HepG2 (cell line): ENCODE results near the gene ZNF77. TPM values are rescaled to one million over a fixed set of nuclear protein-coding genes. Genes with fewer than 3 reads are reported as not detected.

Experiments
- ATAC-seq: fragments of 200-7000 bp; cut with Tn5 transposase; 3 replicates; pipeline ENCODE4 v1.9.1; 2020; ENCODE audit warnings: mild to moderate bottlenecking, moderate library complexity
- Bru-seq: library from RNA; stranded (reverse); fragments of 400-500 nt; gene quantifications from one replicate; lab custom pipeline; 2021; lab: Mats Ljungman, UMichigan
- BruChase-seq, 2 experiments: library from RNA; stranded (reverse); fragments of 400-500 nt; gene quantifications; one replicate each; lab custom pipeline; 2021; lab: Mats Ljungman, UMichigan
- BruUV-seq: library from RNA; stranded (reverse); fragments of 400-500 nt; replicated peaks from 2 replicates; lab custom pipeline; 2021; lab: Mats Ljungman, UMichigan
- CTCF ChIA-PET: fragments of 300-600 bp; formaldehyde crosslinking; extraction: SDS; loops from one replicate; lab custom pipeline; 2021; ENCODE audit warnings: low total read pairs, inconsistent platforms, low intra/inter-chr PET ratio; lab: Yijun Ruan, JAX
- POLR2A ChIA-PET: fragments of 350-600 bp; sonication (Branson Sonifier 250); formaldehyde crosslinking; loops from one replicate; lab custom pipeline; 2020; ENCODE audit warnings: antibody characterized with exemption, inconsistent platforms; lab: Yijun Ruan, JAX
- DNase-seq: peaks from one replicate; pipeline ENCODE4 v3.0.0-alpha.2; 2015; ENCODE audit warnings: low spot score
- FAIRE-seq: peaks from 3 replicates; lab custom pipeline; 2011; peaks lifted over from hg19 to GRCh38; lab: Jason Lieb, UNC
- H2AFZ ChIP-seq: one replicate; pipeline ENCODE4 v1.6.1; 2011; ENCODE audit warnings: low read length, inconsistent platforms
- H3K27ac ChIP-seq: fragments of 300-600 bp; 3 replicates; pipeline ENCODE4 v1.8.0; 2011; ENCODE audit warnings: mixed run types, mild to moderate bottlenecking, mixed read lengths, low read length, inconsistent platforms; ENCODE audit not compliant: insufficient read depth; ENCODE audit errors: extremely low read length
- H3K27me3 ChIP-seq, 2 experiments: fragments of 200-600 bp in 1 of 2; 2 replicates in 1 of 2; 3 replicates in 1 of 2; pipeline versions ENCODE4 v1.6.0 to v1.8.0; 2011; ENCODE audit warnings: low read length in 2 of 2, mild to moderate bottlenecking in 2 of 2, moderate library complexity in 2 of 2, inconsistent platforms in 1 of 2; ENCODE audit not compliant: insufficient read depth in 2 of 2, control insufficient read depth in 1 of 2
- H3K36me3 ChIP-seq, 2 experiments: fragments of 200-600 bp in 1 of 2; replicated peaks in 1 of 2; 2 replicates in 1 of 2; 3 replicates in 1 of 2; pipeline versions ENCODE4 v1.5.1 to v1.8.0; 2011; ENCODE audit warnings: low read length in 2 of 2, inconsistent platforms in 1 of 2; ENCODE audit not compliant: insufficient read depth in 2 of 2, control insufficient read depth in 1 of 2
- H3K4me1 ChIP-seq: 2 replicates; pipeline ENCODE4 v1.5.1; 2012; ENCODE audit warnings: low read length, inconsistent platforms; ENCODE audit not compliant: insufficient read depth
- H3K4me2 ChIP-seq: 2 replicates; pipeline ENCODE4 v1.6.0; 2011; ENCODE audit warnings: low read depth, low read length, inconsistent platforms
- H3K4me3 ChIP-seq, 3 experiments: fragments of 200-600 bp in 1 of 3; sonication (generic), shearing (Covaris generic) in 1 of 3; replicated peaks in 1 of 3; 2 replicates each; pipeline ENCODE4 v1.5.1; 2011 to 2016; ENCODE audit warnings: low read length in 3 of 3, inconsistent platforms in 2 of 3, low read depth in 2 of 3, mild to moderate bottlenecking in 2 of 3, control low read depth in 1 of 3, mixed read lengths in 1 of 3; ENCODE audit not compliant: insufficient read depth in 1 of 3
- H3K79me2 ChIP-seq: one replicate; pipeline ENCODE4 v1.6.1; 2011; ENCODE audit warnings: low read length, inconsistent platforms; ENCODE audit not compliant: insufficient read depth
- H3K9ac ChIP-seq: 2 replicates; pipeline ENCODE4 v1.6.0; 2011; ENCODE audit warnings: mild to moderate bottlenecking, low read depth, low read length, inconsistent platforms; ENCODE audit not compliant: insufficient read depth
- H3K9me3 ChIP-seq: 2 replicates; pipeline ENCODE4 v1.5.1; 2012; ENCODE audit warnings: mild to moderate bottlenecking, low read length
- H4K20me1 ChIP-seq: 2 replicates; pipeline ENCODE4 v1.6.0; 2011; ENCODE audit warnings: inconsistent platforms, mild to moderate bottlenecking, low read length, moderate library complexity; ENCODE audit not compliant: insufficient read depth
- CREB1 ChIP-seq, 2 experiments: fragments of 450-650 bp in 1 of 2; IDR thresholded peaks; 2 replicates each; pipeline ENCODE4 v1.6.1; 2016 to 2017; ENCODE audit warnings: control low read depth in 1 of 2, mild to moderate bottlenecking in 1 of 2, missing compliant biosample characterization in 1 of 2, missing genetic modification characterization in 1 of 2
- ERF ChIP-seq: IDR thresholded peaks from 2 replicates; pipeline ENCODE4 v1.6.1; 2018; ENCODE audit warnings: missing biosample characterization, missing genetic modification reagents
- EZH2 ChIP-seq: conservative IDR thresholded peaks from 2 replicates; pipeline ENCODE4 v1.6.1; 2012; ENCODE audit warnings: mild to moderate bottlenecking, low read depth, low read length, moderate library complexity
- LCORL ChIP-seq, 2 experiments: fragments of 450-650 bp in 1 of 2; sonication (generic) in 1 of 2; formaldehyde crosslinking in 1 of 2; IDR thresholded peaks; 2 replicates each; pipeline versions ENCODE4 v1.5.0 to v1.6.1; 2017 to 2020; ENCODE audit warnings: antibody characterized with exemption in 1 of 2, missing genetic modification reagents in 1 of 2
- NRL ChIP-seq: sonication (generic); formaldehyde crosslinking; IDR thresholded peaks from 2 replicates; pipeline ENCODE4 v1.5.0; 2020; ENCODE audit warnings: missing genetic modification reagents, mild to moderate bottlenecking, moderate library complexity, borderline replicate concordance
- PHF5A ChIP-seq: IDR thresholded peaks from one replicate; pipeline ENCODE4 v1.6.1; 2018; ENCODE audit warnings: low read depth, missing genetic modification reagents; ENCODE audit not compliant: unreplicated experiment
- ZMYM2 ChIP-seq: sonication (generic); formaldehyde crosslinking; IDR thresholded peaks from 2 replicates; pipeline ENCODE4 v1.8.0; 2022; ENCODE audit warnings: mild to moderate bottlenecking, missing genetic modification reagents
- ZNF160 ChIP-seq: sonication (generic); formaldehyde crosslinking; IDR thresholded peaks from 2 replicates; pipeline ENCODE4 v1.8.0; 2022; ENCODE audit warnings: mild to moderate bottlenecking, inconsistent platforms, missing genetic modification reagents
- ZNF329 ChIP-seq: sonication (generic); formaldehyde crosslinking; IDR thresholded peaks from 2 replicates; pipeline ENCODE4 v1.9.0; 2021; ENCODE audit warnings: low read depth, mild to moderate bottlenecking, missing genetic modification reagents
- ZNF598 ChIP-seq: sonication (generic); formaldehyde crosslinking; IDR thresholded peaks from 2 replicates; pipeline ENCODE4 v1.5.1; 2020; ENCODE audit warnings: mild to moderate bottlenecking, missing genetic modification reagents, borderline replicate concordance
- ZNF629 ChIP-seq: sonication (generic); formaldehyde crosslinking; conservative IDR thresholded peaks from 2 replicates; pipeline ENCODE4 v1.5.0; 2020; ENCODE audit warnings: missing genetic modification reagents
- WGBS: methylation state at CpG from one replicate; pipeline ENCODE4 v1.1.6; 2017; ENCODE audit warnings: low lambda C conversion rate; 5-methylcytosine and 5-hydroxymethylcytosine counted together
- in situ Hi-C: cut with HindIII; loops from 2 replicates; pipeline ENCODE4 v1.10.0; 2017; ENCODE audit warnings: low pct_unique_long_range_greater_than_20kb; ENCODE audit not compliant: extremely low pct_ligation_motif_present
- intact Hi-C: fragments of 100-400 bp; cut with micrococcal nuclease; formaldehyde crosslinking; loops from one replicate; pipeline ENCODE4 v1.10.0; 2022; ENCODE audit not compliant: unreplicated experiment
- long read RNA-seq, 2 experiments: library from RNA in 1 of 2; library from polyadenylated mRNA in 1 of 2; stranded (forward) in 1 of 2; unstranded in 1 of 2; transcript quantifications; one replicate each; pipeline ENCODE4 v2.0.0, GENCODE V29; 2019 to 2022
- polyA minus RNA-seq, 3 experiments: library from RNA; depleted of rRNA, polyadenylated mRNA; stranded (reverse); fragments of >200 nt; gene quantifications; 2 replicates each; pipeline ENCODE4 v1.2.3, GENCODE V29; 2011; ENCODE audit warnings: low replicate concordance in 1 of 3
- polyA plus RNA-seq, 8 experiments: library from polyadenylated mRNA; depleted of rRNA in 3 of 8; stranded (reverse) in 7 of 8; unstranded in 1 of 8; fragments of >200 nt; fragmentation: Illumina TruSeq in 4 of 8; extraction: Trizol in 4 of 8; gene quantifications; 2 replicates each; pipeline versions ENCODE4 v1.2.1 to v1.2.3, GENCODE V29; 2011 to 2016; ENCODE audit warnings: low read depth in 4 of 8, missing spikeins in 1 of 8, mixed read lengths in 1 of 8; ENCODE audit not compliant: insufficient read depth in 1 of 8
- total RNA-seq, 5 experiments: library from RNA; depleted of rRNA; stranded (reverse); fragments of >200 nt; fragmentation: Illumina TruSeq; extraction: Trizol; gene quantifications; 2 replicates each; pipeline ENCODE4 v1.2.3, GENCODE V29; 2016; ENCODE audit warnings: low read depth in 1 of 5
- TF ChIP-seq, protein P1 (sequence below): sonication (generic); formaldehyde crosslinking; IDR thresholded peaks from 2 replicates; pipeline ENCODE4 v1.8.1; 2023; ENCODE audit warnings: missing genetic modification reagents, inconsistent platforms, borderline replicate concordance
- TF ChIP-seq, protein P2 (sequence below): sonication (generic); formaldehyde crosslinking; IDR thresholded peaks from 2 replicates; pipeline ENCODE4 v1.4.0; 2020; ENCODE audit warnings: mild to moderate bottlenecking, missing genetic modification reagents

ZNF77 gene
- total RNA-seq (2016; rRNA removed; fragmentation: Illumina TruSeq; extraction: Trizol) (11.5 and 12.6 TPM in 2 replicates), polyA plus RNA-seq (2011; rRNA removed) (7.1 and 7.8 TPM in 2 replicates), polyA minus RNA-seq (2011; rRNA and poly(A)+ RNA removed; ENCODE audit: low replicate concordance) (6.2 and 7.9 TPM in 2 replicates), Bru-seq, nascent RNA (percentile 56 among the genes with signal in this experiment), BruChase-seq, experiment 1, labeled RNA remaining after a 6-hour chase (percentile 61 among the genes with signal in this experiment), BruChase-seq, experiment 2, labeled RNA remaining after a 2-hour chase (percentile 64 among the genes with signal in this experiment)
- total RNA-seq (2016; cell fraction: cytosol; rRNA removed; fragmentation: Illumina TruSeq; extraction: Trizol; ENCODE audit: low read depth) = 2.9 and 3.5 TPM in 2 replicates
- 10.1 and 13.6 TPM in 2 replicates for total RNA-seq (2016; cell fraction: insoluble cytoplasmic fraction; rRNA removed; fragmentation: Illumina TruSeq; extraction: Trizol)
- 7.1 and 7.2 TPM in 2 replicates for total RNA-seq (2016; cell fraction: membrane; rRNA removed; fragmentation: Illumina TruSeq; extraction: Trizol)
- 8.2 and 9.0 TPM in 2 replicates for total RNA-seq (2016; cell fraction: nucleus; rRNA removed; fragmentation: Illumina TruSeq; extraction: Trizol)
- polyA plus RNA-seq (2011; cell fraction: cytosol; rRNA removed) = 3.6 and 5.6 TPM in 2 replicates
- polyA plus RNA-seq (2011; cell fraction: nucleus; rRNA removed) = 5.3 and 7.8 TPM in 2 replicates
- polyA plus RNA-seq (2012) = 5.3 and 5.9 TPM in 2 replicates
- 0.84 and 1.0 TPM in 2 replicates for polyA plus RNA-seq (2016; cell fraction: cytosol; fragmentation: Illumina TruSeq; extraction: Trizol; ENCODE audit: low read depth)
- polyA plus RNA-seq (2016; cell fraction: insoluble cytoplasmic fraction; fragmentation: Illumina TruSeq; extraction: Trizol; ENCODE audit: low read depth) = 9.3 and 9.6 TPM in 2 replicates
- polyA plus RNA-seq (2016; cell fraction: membrane; fragmentation: Illumina TruSeq; extraction: Trizol; ENCODE audit: low read depth) = 2.7 and 2.9 TPM in 2 replicates
- 14.6 and 16.9 TPM in 2 replicates for polyA plus RNA-seq (2016; cell fraction: nucleus; fragmentation: Illumina TruSeq; extraction: Trizol; ENCODE audit: insufficient read depth, low read depth)
- 2.5 and 5.3 TPM in 2 replicates for polyA minus RNA-seq (2011; cell fraction: cytosol; rRNA and poly(A)+ RNA removed)
- polyA minus RNA-seq (2011; cell fraction: nucleus; rRNA and poly(A)+ RNA removed) = 5.7 and 10.9 TPM in 2 replicates
- long read RNA-seq, experiment 1, partial matches to known transcripts = 0 of 3 reads
- long read RNA-seq, experiment 1, other reads (novel, unspliced or antisense) = 1 of 3 reads
- long read RNA-seq, experiment 2, partial matches to known transcripts = 0 of 10 reads
- long read RNA-seq, experiment 2, other reads (novel, unspliced or antisense) = 6 of 10 reads

DNA sequence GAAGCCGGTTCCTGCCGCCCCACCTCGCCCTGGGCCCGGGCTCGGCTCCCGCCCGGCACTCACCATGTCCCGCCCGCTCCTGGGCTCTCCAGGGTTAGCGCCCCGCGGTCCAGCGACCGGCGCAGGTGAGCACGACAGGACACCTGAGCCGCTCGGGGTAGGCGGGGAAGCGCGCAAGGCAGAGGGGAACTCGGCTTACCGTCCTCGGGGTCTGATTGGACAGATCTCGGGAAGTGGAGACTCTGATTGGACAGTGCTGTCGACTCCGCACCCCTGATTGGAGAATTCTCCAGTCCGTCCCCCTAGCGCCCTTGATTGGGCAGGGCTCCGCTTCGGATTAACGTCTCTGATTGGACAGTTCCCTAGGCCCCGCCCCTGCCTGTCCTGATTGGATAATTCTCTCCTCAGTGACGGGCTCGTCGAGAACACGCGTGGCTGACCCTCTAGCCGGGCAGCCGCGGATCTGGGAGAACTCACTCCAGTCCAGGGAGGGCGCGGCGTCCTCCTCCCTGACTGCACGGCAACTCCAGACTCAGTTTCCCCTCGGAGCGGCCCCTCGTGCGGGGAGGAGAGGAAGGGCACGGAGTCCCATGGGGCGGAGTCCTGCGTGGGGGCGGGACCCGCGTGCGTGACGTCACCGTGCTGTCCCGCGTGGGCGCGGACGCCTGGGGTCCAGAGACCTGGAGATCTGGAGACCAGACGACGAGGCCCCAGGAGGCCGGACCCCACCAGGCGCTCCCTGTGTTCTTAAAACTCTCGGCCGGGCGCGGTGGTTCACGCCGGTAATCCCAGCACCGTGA, at the start of gene ZNF77:
ZNF77 (minus strand) TSS at position 197 of the 800 bp plus-strand sequence; CDS start at position 66, 131 bp downstream.
- intact Hi-C loops = no loop called here
- Histone ChIP-seq H3K4me3 (peak within 1 kb of the TSS; percentile 84 to 90 (median 88)), H4K20me1 (peaks cover 8% of the 10 kb centered on the region; the same call in 1 of the 2 replicates), H3K9me3 (no peaks in the 10 kb centered on the region), H3K9ac (peak within 1 kb of the TSS; percentile 81), H3K27ac (peak within 1 kb of the TSS; percentile 86), H2AFZ (no peak within 1 kb of the TSS), H3K36me3 (no peaks in the 10 kb centered on the region), H3K4me1 (peaks cover 30% of the 10 kb centered on the region), H3K79me2 (peaks cover 37% of the 10 kb centered on the region), H3K27me3 (no peaks in the 10 kb centered on the region; a peak in 1 of 5 replicates), H3K4me2 (peak within 1 kb of the TSS; percentile 90)
- POLR2A ChIA-PET = interaction anchor here (2.6 to 3.3 kb wide), 2 partner anchors 45 to 78 kb away, joined by 14 to 20 read pairs; partner anchors contain the start of genes ZNF556 and ZNF57
- FAIRE-seq (peak; percentile 98), DNase-seq (peak; percentile 99), ATAC-seq (peak; percentile 97)
- in situ Hi-C loops = no loop called here
- CTCF ChIA-PET = no interaction called here
- 7% methylated on average over 38 of the region's 74 CpGs for WGBS
- BruUV-seq = no TSS peak
- TF ChIP-seq ZMYM2 (peak; percentile 97), NRL (CRISPR knock-in tag) (peak; percentile 73), ZNF598 (CRISPR knock-in tag) (0 out of 2 replicates have a peak, but pooled peaks have one; percentile 20), LCORL (IDR thresholded peaks at IDR 0.05) (no peak), LCORL (CRISPR knock-in tag; IDR thresholded peaks at IDR 0.05) (peak; percentile 6; the same call in 1 of the 2 replicates), ZNF629 (CRISPR knock-in tag) (no peak), EZH2 (no peak), ERF (CRISPR knock-in tag) (peak; percentile 73), PHF5A (no peak), ZNF329 (peak; percentile 44; the same call in 1 of the 2 replicates), ZNF160 (CRISPR knock-in tag) (0 out of 2 replicates have a peak, but pooled peaks have one; percentile 62), CREB1 (IDR thresholded peaks at IDR 0.05) (peak; percentile 99), CREB1 (CRISPR knock-in tag; IDR thresholded peaks at IDR 0.05) (peak; percentile 94)
- TF ChIP-seq, protein P1, sequence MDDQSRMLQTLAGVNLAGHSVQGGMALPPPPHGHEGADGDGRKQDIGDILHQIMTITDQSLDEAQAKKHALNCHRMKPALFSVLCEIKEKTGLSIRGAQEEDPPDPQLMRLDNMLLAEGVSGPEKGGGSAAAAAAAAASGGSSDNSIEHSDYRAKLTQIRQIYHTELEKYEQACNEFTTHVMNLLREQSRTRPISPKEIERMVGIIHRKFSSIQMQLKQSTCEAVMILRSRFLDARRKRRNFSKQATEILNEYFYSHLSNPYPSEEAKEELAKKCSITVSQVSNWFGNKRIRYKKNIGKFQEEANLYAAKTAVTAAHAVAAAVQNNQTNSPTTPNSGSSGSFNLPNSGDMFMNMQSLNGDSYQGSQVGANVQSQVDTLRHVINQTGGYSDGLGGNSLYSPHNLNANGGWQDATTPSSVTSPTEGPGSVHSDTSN = 0 out of 2 replicates have a peak, but pooled peaks have one; percentile 22
- TF ChIP-seq, protein P2, sequence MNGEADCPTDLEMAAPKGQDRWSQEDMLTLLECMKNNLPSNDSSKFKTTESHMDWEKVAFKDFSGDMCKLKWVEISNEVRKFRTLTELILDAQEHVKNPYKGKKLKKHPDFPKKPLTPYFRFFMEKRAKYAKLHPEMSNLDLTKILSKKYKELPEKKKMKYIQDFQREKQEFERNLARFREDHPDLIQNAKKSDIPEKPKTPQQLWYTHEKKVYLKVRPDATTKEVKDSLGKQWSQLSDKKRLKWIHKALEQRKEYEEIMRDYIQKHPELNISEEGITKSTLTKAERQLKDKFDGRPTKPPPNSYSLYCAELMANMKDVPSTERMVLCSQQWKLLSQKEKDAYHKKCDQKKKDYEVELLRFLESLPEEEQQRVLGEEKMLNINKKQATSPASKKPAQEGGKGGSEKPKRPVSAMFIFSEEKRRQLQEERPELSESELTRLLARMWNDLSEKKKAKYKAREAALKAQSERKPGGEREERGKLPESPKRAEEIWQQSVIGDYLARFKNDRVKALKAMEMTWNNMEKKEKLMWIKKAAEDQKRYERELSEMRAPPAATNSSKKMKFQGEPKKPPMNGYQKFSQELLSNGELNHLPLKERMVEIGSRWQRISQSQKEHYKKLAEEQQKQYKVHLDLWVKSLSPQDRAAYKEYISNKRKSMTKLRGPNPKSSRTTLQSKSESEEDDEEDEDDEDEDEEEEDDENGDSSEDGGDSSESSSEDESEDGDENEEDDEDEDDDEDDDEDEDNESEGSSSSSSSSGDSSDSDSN (CRISPR knock-in tag) = peak; percentile 81; the same call in 1 of the 2 replicates
